MM.1S (cell line): Measurements from ENCODE around the gene ID3.
A peak's percentile ranks its signal among the peaks of the same experiment; 100 is the strongest.

Source experiments
- DNase-seq: peaks from one replicate; pipeline ENCODE4 v3.0.0-alpha.2; 2015
- H2AFZ ChIP-seq: fragments of 300-600 bp; sonication (generic); 2 replicates; pipeline ENCODE4 v1.6.0; 2016; ENCODE audit warnings: antibody characterized with exemption, low read length
- H3F3A ChIP-seq: fragments of 300-600 bp; sonication (generic); 2 replicates; pipeline ENCODE4 v1.6.1; 2016; ENCODE audit warnings: mild to moderate bottlenecking, antibody characterized with exemption, low read length, moderate library complexity, mixed read lengths; ENCODE audit not compliant: insufficient read depth
- H3K27ac ChIP-seq: fragments of 300-600 bp; sonication (generic); 2 replicates; pipeline ENCODE4 v1.5.1; 2016; ENCODE audit warnings: mild to moderate bottlenecking, low read length
- H3K27me3 ChIP-seq: fragments of 300-600 bp; sonication (generic); replicated peaks from 2 replicates; pipeline ENCODE4 v1.6.0; 2016; ENCODE audit warnings: low read length; ENCODE audit not compliant: insufficient read depth
- H3K36me3 ChIP-seq: fragments of 300-600 bp; sonication (generic); replicated peaks from 2 replicates; pipeline ENCODE4 v1.6.1; 2016; ENCODE audit warnings: mild to moderate bottlenecking, low read length, mixed read lengths; ENCODE audit not compliant: insufficient read depth
- H3K4me1 ChIP-seq: fragments of 300-600 bp; sonication (generic); 2 replicates; pipeline ENCODE4 v1.6.1; 2016; ENCODE audit warnings: low read length, mixed read lengths
- H3K4me2 ChIP-seq: fragments of 300-600 bp; sonication (generic); 2 replicates; pipeline ENCODE4 v1.6.0; 2016; ENCODE audit warnings: low read depth, low read length
- H3K4me3 ChIP-seq: fragments of 300-600 bp; sonication (generic); 2 replicates; pipeline ENCODE4 v1.5.1; 2016; ENCODE audit warnings: low read length, mixed read lengths
- H3K79me2 ChIP-seq: fragments of 300-600 bp; sonication (generic); 2 replicates; pipeline ENCODE4 v1.6.1; 2016; ENCODE audit warnings: mixed run types, low read length, mixed read lengths
- H3K9ac ChIP-seq: fragments of 300-600 bp; sonication (generic); 2 replicates; pipeline ENCODE4 v1.6.1; 2016; ENCODE audit warnings: low read length, mixed read lengths
- H3K9me2 ChIP-seq: fragments of 300-600 bp; sonication (generic); replicated peaks from 2 replicates; pipeline ENCODE4 v1.6.1; 2016; ENCODE audit warnings: mild to moderate bottlenecking, low read length, mixed read lengths; ENCODE audit not compliant: insufficient read depth
- H3K9me3 ChIP-seq: fragments of 300-600 bp; sonication (generic); replicated peaks from 2 replicates; pipeline ENCODE4 v1.6.1; 2016; ENCODE audit warnings: mild to moderate bottlenecking, low read length, mixed read lengths; ENCODE audit not compliant: insufficient read depth
- H4K20me1 ChIP-seq: fragments of 300-600 bp; sonication (generic); 2 replicates; pipeline ENCODE4 v1.6.1; 2016; ENCODE audit warnings: mild to moderate bottlenecking, low read length, moderate library complexity, mixed read lengths; ENCODE audit not compliant: insufficient read depth
- EZH2 ChIP-seq: fragments of 300-600 bp; sonication (generic); optimal IDR thresholded peaks from 2 replicates; pipeline ENCODE3; 2017; ENCODE audit warnings: low read depth, mild to moderate bottlenecking, antibody characterized with exemption, low read length, mixed read lengths
- EZH2phosphoT487 ChIP-seq: fragments of 300-600 bp; sonication (generic); IDR thresholded peaks from 2 replicates; pipeline ENCODE4 v1.6.1; 2018; ENCODE audit warnings: antibody characterized with exemption, low read length
- TF ChIP-seq, protein P1 (sequence below): fragments of 300-600 bp; sonication (generic); IDR thresholded peaks from 2 replicates; pipeline ENCODE4 v1.5.1; 2016; ENCODE audit warnings: antibody characterized with exemption, low read length, mixed read lengths

ID3 gene

GRCh38 chr1:23554481-23555269, 4.6 kb downstream of the ID3 start:
- H3K27ac ChIP-seq = peak overlapping the region; percentile 41; the same call in 1 of the 2 replicates
- peak; percentile 92 for DNase-seq
- peak overlapping the region; percentile 76 for H3K4me3 ChIP-seq
- no peaks in the 10 kb centered on the region for H3K27me3 ChIP-seq
- H3K9me2 ChIP-seq = no peaks in the 10 kb centered on the region
- peaks cover 9% of the 10 kb centered on the region for H3K79me2 ChIP-seq
- no peaks in the 10 kb centered on the region for H3K36me3 ChIP-seq
- H3K4me2 ChIP-seq = peak overlapping the region; percentile 99
- TF ChIP-seq EZH2phosphoT487 = no peak
- TF ChIP-seq, protein P1, sequence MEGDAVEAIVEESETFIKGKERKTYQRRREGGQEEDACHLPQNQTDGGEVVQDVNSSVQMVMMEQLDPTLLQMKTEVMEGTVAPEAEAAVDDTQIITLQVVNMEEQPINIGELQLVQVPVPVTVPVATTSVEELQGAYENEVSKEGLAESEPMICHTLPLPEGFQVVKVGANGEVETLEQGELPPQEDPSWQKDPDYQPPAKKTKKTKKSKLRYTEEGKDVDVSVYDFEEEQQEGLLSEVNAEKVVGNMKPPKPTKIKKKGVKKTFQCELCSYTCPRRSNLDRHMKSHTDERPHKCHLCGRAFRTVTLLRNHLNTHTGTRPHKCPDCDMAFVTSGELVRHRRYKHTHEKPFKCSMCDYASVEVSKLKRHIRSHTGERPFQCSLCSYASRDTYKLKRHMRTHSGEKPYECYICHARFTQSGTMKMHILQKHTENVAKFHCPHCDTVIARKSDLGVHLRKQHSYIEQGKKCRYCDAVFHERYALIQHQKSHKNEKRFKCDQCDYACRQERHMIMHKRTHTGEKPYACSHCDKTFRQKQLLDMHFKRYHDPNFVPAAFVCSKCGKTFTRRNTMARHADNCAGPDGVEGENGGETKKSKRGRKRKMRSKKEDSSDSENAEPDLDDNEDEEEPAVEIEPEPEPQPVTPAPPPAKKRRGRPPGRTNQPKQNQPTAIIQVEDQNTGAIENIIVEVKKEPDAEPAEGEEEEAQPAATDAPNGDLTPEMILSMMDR = peak; percentile 19; the same call in 1 of the 2 replicates
- peak overlapping the region; percentile 80 for H2AFZ ChIP-seq
- peaks cover 33% of the 10 kb centered on the region; the same call in 1 of the 2 replicates for H3F3A ChIP-seq
- H3K9ac ChIP-seq = peak overlapping the region; percentile 81
- peaks cover 29% of the 10 kb centered on the region for H3K4me1 ChIP-seq
- no peaks in the 10 kb centered on the region for H4K20me1 ChIP-seq
- H3K9me3 ChIP-seq = no peaks in the 10 kb centered on the region

DNA sequence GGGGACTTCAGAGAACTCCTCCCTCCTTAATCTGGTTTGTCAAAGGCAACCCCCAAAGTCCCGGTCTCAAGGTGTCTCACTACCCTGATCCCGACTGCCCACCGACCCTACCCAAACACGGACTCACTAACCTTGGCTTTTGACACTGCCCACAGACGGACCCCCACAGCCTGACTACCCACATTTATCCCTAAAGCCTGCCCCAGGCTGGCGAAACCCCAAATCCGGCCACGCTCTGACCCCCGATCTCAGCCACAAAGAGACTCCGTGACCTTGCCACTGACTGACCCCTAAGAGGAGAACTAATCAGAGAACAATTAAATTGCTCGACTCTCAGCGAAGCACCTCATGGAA, 5.2 kb downstream of the ID3 start:
- peaks cover 8% of the 10 kb centered on the region for H3K79me2 ChIP-seq
- H3K27me3 ChIP-seq = no peaks in the 10 kb centered on the region
- H3K36me3 ChIP-seq = no peaks in the 10 kb centered on the region
- TF ChIP-seq EZH2phosphoT487 = no peak
- TF ChIP-seq, protein P1 = no peak
- no peak for TF ChIP-seq EZH2
- H3K9me2 ChIP-seq = no peaks in the 10 kb centered on the region
- no peaks in the 10 kb centered on the region for H4K20me1 ChIP-seq
- peak overlapping the region; percentile 41; the same call in 1 of the 2 replicates for H3K27ac ChIP-seq
- H3K4me2 ChIP-seq = peak overlapping the region; percentile 99
- peaks cover 32% of the 10 kb centered on the region; the same call in 1 of the 2 replicates for H3F3A ChIP-seq
- H3K9me3 ChIP-seq = no peaks in the 10 kb centered on the region
- H2AFZ ChIP-seq = peak overlapping the region; percentile 80
- peak overlapping the region; percentile 81 for H3K9ac ChIP-seq
- peaks cover 28% of the 10 kb centered on the region for H3K4me1 ChIP-seq
- DNase-seq = no peak
- peak overlapping the region; percentile 76 for H3K4me3 ChIP-seq

GRCh38 chr1:23553231-23554126, 5.8 kb downstream of the ID3 start:
- Histone ChIP-seq H3K4me3 (no peak overlapping the region), H3K9me2 (no peaks in the 10 kb centered on the region), H3K27me3 (no peaks in the 10 kb centered on the region), H3K36me3 (no peaks in the 10 kb centered on the region), H3F3A (peaks cover 26% of the 10 kb centered on the region; the same call in 1 of the 2 replicates), H3K79me2 (peaks cover 2% of the 10 kb centered on the region), H4K20me1 (no peaks in the 10 kb centered on the region), H3K9ac (no peak overlapping the region), H3K4me2 (peak overlapping the region; percentile 99; the same call in 1 of the 2 replicates), H3K9me3 (no peaks in the 10 kb centered on the region), H3K27ac (no peak overlapping the region), H3K4me1 (peaks cover 28% of the 10 kb centered on the region), H2AFZ (no peak overlapping the region)
- DNase-seq = no peak
- TF ChIP-seq EZH2 (no peak), EZH2phosphoT487 (no peak)
- TF ChIP-seq, protein P1 = no peak
